HG03442 (cell line): ENCODE measurements around the gene SCARB1.
A peak's percentile ranks its signal among the peaks of the same experiment; 100 is the strongest.

Experiments used
- ATAC-seq: cut with Tn5 transposase; IDR thresholded peaks from one replicate; pipeline ENCODE4 v1.9.1; 2021; ENCODE audit warnings: mild to moderate bottlenecking, moderate library complexity; ENCODE audit not compliant: unreplicated experiment

SCARB1 gene

DNA sequence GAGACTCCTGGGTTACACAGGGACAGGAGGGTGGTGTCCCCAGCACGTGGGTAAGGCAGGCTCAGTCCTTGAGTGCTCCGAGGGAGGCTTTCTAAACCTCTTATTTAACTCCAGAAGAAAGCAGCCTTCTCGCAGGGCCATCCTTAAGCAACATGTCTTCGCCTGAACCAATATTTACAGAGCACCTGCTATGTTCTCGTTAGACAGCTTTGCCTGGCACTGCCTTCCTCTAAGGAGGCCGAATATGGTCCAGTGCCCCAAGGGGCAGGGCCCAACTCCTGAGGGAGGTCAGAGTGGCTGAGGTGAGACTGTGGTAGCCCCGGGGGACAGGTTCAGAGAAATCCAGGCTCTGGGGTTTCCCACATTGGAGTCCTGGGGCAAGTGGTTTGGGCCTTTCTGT, 2.1 kb upstream of the SCARB1 start:
- ATAC-seq = no peak

- no peak for ATAC-seq
Measured at GRCh38 chr12:124864326-124864752, 675 bp upstream of the SCARB1 start.

DNA sequence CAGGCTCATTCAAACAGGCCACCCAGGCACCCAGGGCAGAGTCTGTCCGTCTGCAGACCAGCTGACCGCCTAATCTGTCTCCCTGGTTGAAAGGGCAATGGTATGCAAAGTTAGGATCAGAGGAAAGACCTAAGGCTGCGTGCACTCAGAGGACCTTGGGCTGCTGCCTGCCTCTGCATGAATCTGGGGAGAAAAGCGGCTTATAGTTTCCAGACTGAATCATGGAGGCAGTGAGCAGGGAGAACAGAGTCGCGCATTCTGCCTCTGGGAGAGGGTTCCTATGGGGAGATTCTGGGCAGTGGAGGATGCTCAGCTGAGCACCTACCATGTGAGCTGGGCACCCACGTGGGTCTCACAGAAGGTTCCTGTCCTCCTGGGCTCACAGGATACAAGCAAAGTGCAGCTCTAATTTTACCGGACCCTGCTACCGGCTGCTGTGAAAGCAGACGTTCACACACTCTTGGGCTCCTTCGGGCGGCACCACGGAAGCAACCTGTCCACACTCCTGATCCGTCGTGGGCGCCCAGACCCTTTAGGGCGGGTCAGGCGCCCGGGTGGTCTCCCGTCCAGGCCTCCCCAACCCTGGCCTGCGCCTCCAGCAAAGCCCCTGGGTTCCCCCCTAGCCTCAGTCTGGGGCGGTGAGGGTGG, 772 bp downstream of the SCARB1 start:
- peak; percentile 13 for ATAC-seq

DNA sequence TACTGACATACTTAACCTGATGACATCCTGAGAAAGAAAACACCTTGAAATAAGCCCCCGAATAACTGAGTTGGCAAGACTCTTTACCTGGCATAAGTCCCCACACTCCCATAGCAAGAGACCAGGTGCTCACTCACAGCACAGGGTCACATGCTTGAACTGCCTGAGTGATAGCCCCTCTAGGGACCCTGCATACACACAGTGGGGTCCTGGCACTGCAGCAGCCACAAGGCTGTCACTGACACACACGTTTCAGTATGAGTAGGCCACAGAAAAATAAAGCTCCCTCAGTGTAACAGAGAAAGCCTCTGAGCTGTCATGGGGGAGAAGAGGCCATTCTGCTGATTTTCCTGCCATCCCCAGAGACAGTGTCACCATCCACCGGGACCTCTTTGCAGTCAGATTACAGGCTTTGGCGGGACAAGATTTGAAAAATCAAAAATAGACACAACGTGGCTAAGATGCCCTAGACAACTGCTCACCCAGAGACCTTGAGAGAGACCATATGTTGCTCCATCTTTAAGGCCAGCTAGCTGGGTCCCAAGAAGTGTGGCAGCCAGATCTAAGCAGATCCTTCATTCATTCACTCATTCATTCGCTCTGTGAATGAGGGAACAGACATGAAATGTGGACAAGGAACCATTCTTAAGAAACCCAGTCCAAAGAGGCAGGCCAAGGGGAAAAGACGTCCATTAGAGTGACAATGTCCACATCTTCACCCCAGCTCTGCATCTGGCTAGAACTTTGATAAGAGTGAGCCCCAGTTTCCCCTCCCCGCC, 1.6 kb downstream of the SCARB1 start:
- peak; percentile 30 for ATAC-seq

DNA sequence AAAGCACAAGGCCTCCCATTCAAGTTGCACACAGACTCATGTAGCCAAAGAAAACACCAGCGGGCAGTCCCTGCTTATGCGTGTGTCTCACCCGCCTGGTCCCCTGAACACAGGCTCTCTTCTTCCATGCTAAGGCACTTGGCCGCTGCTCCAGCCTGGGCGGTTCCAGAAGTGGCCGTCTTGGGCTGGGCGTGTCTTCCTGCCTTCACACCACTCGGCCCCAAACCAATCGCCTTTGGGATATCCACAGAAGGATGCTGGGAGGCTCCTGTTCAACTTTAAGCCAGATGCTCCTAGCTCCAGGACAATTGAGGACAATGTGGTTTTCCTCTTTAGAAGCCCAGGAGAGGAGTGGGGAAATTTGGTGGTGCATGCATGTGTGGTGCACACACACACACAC, 2.2 kb downstream of the SCARB1 start:
- ATAC-seq = peak; percentile 25

GRCh38 chr12:124857921-124858461, 5.7 kb downstream of the SCARB1 start:
- ATAC-seq = no peak

DNA sequence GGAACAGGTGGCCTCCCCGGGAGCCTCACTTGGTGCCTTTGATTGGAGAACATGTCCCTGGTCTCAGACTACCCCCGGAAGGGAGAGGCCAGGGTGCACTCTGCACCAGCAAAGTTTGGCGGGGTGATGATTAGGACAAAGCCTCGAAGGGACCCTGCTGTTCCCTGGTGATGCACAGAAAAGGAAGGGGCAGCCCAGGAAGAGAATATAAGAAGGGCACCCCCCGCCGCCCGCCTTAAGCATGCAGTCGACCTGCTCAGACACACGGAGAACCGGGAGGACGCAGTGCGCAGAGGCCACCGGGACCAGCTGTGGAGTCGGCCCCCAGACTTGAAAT, 6.9 kb downstream of the SCARB1 start:
- no peak for ATAC-seq

- ATAC-seq = no peak
Measured at GRCh38 chr12:124856132-124856841, 7.4 kb downstream of the SCARB1 start.

GRCh38 chr12:124855275-124855957, 8.2 kb downstream of the SCARB1 start:
- no peak for ATAC-seq

DNA sequence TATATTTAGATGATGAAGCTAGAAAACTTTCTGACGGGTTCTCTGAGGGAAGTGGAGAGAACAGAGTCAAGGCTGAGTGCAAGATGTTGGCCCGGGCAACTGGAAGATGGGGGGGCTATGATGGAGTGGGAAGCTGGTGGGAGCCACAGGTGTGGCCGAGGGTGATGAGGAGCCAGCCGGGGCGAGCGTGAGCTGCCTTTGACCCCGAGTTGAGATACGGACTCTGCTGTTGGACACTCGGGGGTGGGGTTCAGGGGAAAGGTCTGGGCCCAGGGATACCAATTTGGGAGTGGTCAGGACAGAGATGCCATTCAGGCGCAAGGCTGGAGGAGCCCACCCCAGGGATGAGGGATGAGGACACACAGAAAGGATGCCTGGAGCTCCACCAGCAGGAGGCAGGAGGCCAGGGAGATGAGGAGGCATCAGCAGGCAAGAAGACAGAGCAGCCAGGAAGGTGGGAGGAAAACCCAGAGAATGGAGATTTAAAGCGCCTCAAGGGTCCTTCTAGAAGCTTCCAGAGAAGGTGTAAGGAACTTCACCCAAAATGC, 9.0 kb downstream of the SCARB1 start:
- ATAC-seq = no peak

GRCh38 chr12:124853781-124854636, 9.7 kb downstream of the SCARB1 start:
- no peak for ATAC-seq

GRCh38 chr12:124852911-124853427, 10.7 kb downstream of the SCARB1 start:
- ATAC-seq = no peak

DNA sequence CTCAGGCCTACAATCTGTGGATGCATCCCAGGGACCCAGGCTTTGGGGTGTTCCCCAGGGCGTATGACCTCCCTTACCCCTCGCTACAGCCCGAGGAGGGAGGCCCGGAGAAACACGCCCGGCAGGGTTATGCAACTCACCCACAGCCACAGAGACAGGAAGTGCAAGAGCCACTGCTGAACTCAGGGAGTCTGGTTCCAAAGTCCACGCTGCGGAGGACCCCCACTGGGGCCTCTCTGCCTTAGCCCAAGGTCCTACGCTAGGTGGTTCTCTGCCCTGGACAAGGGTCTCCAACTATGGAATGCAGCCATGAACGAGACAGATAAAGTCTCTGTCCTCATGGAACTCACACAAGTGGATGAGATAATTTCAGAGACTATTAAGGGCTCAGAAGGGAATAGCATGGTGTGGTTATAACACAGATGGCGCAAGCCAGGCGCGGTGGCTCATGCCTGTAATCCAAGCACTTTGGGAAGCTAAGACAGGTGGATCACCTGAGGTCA, 11.3 kb downstream of the SCARB1 start:
- no peak for ATAC-seq

DNA sequence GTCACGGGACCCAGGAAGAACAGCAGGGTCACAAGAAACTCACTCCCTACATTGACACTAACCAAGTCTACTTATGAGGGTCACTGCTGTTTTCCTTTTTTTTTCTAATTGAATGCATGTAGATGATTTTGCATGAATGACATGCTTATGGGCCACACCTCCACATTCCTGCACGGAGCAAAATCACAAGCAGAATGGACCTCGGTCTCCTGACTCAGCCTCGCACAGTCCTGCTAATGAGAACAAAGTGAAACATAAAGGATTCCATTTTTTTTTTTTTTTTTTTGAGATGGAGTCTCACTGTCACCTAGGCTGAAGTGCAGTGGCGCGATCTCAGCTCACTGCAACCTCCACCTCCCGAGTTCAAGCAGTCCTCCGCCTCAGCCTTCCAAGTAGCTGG, 12.3 kb downstream of the SCARB1 start:
- ATAC-seq = no peak

GRCh38 chr12:124849382-124849781, 14.3 kb downstream of the SCARB1 start:
- ATAC-seq = no peak

GRCh38 chr12:124848621-124849380, 14.9 kb downstream of the SCARB1 start:
- no peak for ATAC-seq

DNA sequence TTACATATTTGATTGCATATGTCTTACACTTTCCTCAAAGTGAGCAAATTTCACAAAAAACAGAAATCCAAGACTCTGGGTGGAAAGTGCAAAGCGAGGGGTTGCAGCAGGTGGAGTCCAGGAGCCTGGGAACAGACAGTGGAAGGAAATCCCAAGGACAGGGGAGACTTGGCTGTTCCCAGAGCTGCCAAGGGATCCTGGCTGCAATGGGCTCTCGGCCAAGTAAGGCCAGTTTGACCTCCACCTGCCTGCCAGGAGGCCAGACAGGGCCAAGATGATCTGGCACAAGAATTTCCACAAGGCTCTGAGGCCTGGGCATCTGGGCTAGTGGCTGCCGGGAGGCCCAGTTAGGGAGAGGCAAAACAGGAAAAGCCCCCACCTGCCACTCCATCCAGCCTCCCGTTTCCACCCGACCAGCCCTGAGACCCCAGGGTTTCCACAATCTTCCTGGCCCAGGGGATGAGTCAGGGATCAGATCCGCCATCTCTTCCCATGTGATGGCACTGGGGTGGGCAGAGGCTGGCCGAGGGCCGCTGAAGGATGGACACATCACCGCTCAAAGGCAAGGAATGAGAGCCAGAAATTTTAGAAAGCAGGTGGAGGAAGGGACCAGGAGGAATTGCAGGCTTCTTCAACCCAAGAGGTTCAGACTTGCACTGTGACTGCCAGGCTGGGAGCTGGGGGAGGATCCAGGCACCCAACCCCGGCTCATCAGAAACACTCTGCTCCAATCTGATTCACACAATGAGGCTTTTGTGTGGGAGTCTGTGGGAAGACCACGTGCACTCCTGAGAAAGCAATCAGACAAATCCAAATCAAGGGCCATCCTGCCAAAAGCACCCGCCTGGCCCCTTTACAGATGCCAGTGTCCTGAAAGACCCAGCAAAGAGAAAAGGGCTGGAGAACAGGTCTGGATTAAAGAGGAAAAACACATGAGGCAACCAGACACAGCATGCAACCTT, 16.3 kb downstream of the SCARB1 start:
- ATAC-seq = no peak
